Aortic smooth muscle cell (primary cell): Measurements from ENCODE around the gene PTPN13. TPM values are rescaled to one million over a fixed set of nuclear protein-coding genes. Genes with fewer than 3 reads are reported as not detected.

ENCODE experiments used
- total RNA-seq: library from RNA; depleted of rRNA; stranded (reverse); fragments of >200 nt; gene quantifications from 2 replicates; pipeline ENCODE4 v1.2.3, GENCODE V29; 2014

PTPN13 gene
- 39.2 and 44.8 TPM in 2 replicates for total RNA-seq

GRCh38 chr4:86593688-86594558 is at the start of gene PTPN13:
Gene PTPN13, plus strand, starts transcription at chr4:86594315. Its CDS starts 40,942 bp downstream, at chr4:86635257.

GRCh38 chr4:86848732-86849619 is 254.9 kb downstream of the PTPN13 start, which contains the start of gene SLC10A6:
Gene SLC10A6, minus strand, starts transcription at chr4:86849384. Its CDS starts 269 bp downstream, at chr4:86849115.

Other genes with a start within 250 kb of the PTPN13 start
- 26.1 and 28.1 TPM in 2 replicates for gene MAPK10, start 234.3 kb upstream of the PTPN13 start, total RNA-seq